ENCODE results near the gene NKAIN1.
A peak's percentile ranks its signal among the peaks of the same experiment; 100 is the strongest.

Gene NKAIN1

GRCh38 chr1:31189696-31190674, 49.7 kb downstream of the NKAIN1 start:
- TF ChIP-seq CEBPB (IDR thresholded peaks at IDR 0.05), result no peak
- no peak for TF ChIP-seq TEAD4 (IDR thresholded peaks at IDR 0.05)
- no peak for TF ChIP-seq NFIC (IDR thresholded peaks at IDR 0.05)
- TF ChIP-seq CREB1 (IDR thresholded peaks at IDR 0.05; ENCODE audit: low read depth), result no peak
- TF ChIP-seq, protein P1, sequence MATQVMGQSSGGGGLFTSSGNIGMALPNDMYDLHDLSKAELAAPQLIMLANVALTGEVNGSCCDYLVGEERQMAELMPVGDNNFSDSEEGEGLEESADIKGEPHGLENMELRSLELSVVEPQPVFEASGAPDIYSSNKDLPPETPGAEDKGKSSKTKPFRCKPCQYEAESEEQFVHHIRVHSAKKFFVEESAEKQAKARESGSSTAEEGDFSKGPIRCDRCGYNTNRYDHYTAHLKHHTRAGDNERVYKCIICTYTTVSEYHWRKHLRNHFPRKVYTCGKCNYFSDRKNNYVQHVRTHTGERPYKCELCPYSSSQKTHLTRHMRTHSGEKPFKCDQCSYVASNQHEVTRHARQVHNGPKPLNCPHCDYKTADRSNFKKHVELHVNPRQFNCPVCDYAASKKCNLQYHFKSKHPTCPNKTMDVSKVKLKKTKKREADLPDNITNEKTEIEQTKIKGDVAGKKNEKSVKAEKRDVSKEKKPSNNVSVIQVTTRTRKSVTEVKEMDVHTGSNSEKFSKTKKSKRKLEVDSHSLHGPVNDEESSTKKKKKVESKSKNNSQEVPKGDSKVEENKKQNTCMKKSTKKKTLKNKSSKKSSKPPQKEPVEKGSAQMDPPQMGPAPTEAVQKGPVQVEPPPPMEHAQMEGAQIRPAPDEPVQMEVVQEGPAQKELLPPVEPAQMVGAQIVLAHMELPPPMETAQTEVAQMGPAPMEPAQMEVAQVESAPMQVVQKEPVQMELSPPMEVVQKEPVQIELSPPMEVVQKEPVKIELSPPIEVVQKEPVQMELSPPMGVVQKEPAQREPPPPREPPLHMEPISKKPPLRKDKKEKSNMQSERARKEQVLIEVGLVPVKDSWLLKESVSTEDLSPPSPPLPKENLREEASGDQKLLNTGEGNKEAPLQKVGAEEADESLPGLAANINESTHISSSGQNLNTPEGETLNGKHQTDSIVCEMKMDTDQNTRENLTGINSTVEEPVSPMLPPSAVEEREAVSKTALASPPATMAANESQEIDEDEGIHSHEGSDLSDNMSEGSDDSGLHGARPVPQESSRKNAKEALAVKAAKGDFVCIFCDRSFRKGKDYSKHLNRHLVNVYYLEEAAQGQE (IDR thresholded peaks at IDR 0.05; ENCODE audit: low read depth), result no peak
- no peak for TF ChIP-seq ZBTB7A (IDR thresholded peaks at IDR 0.05; ENCODE audit: low read depth)
- no peak for TF ChIP-seq RAD21 (IDR thresholded peaks at IDR 0.05; ENCODE audit: low read depth)
- no peak for TF ChIP-seq TCF12 (IDR thresholded peaks at IDR 0.05; ENCODE audit: low read depth)
- TF ChIP-seq EGR1 (IDR thresholded peaks at IDR 0.05), result no peak
- no peak for TF ChIP-seq EP300 (IDR thresholded peaks at IDR 0.05; ENCODE audit: borderline replicate concordance)
- TF ChIP-seq FOXM1 (IDR thresholded peaks at IDR 0.05; ENCODE audit: borderline replicate concordance, low read depth), result no peak

DNA sequence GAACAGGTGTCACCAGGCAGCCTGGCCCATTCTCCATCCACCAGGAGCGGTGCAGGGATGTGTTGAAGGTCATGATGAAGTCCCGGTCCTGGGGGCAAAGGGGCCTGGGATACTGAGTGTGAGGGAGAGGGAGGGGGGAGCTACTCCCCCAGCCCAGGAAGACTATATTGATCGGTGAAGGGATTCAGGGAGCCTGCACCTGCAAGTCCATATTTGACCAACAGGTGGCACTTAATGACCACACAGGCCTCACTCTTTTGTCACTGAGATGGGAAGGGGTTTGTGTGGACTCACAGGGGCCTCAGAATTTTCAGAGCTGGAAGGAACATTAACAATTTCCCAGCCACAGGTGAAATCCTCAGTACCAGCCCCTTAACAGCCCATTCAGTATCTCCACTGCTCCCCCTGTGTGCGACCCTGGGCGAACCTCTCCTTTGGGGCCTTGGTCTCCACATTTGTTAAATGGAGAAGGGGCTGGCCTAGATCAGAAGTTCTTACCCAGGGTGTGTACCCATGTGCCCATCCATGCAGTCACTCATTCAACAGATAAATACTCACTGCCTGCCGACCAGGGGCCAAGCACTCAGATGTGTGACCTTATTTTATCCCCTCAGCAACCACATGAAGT, 55.6 kb downstream of the NKAIN1 start:
- TF ChIP-seq RAD21 (IDR thresholded peaks at IDR 0.05; ENCODE audit: low read depth) (peak; percentile 95), CREB1 (IDR thresholded peaks at IDR 0.05; ENCODE audit: low read depth) (no peak)

GRCh38 chr1:31183126-31183525, 56.6 kb downstream of the NKAIN1 start:
- TF ChIP-seq TAF1 (IDR thresholded peaks at IDR 0.05; ENCODE audit: low read depth) (no peak), CEBPB (IDR thresholded peaks at IDR 0.05) (no peak), TCF12 (IDR thresholded peaks at IDR 0.05; ENCODE audit: low read depth) (no peak), MAX (IDR thresholded peaks at IDR 0.05) (no peak), FOXM1 (IDR thresholded peaks at IDR 0.05; ENCODE audit: borderline replicate concordance, low read depth) (no peak), TEAD4 (IDR thresholded peaks at IDR 0.05) (no peak), NFIC (IDR thresholded peaks at IDR 0.05) (no peak), YY1 (IDR thresholded peaks at IDR 0.05; ENCODE audit: low read depth) (no peak), RAD21 (IDR thresholded peaks at IDR 0.05; ENCODE audit: low read depth) (no peak), CREB1 (IDR thresholded peaks at IDR 0.05; ENCODE audit: low read depth) (no peak), ZBTB7A (IDR thresholded peaks at IDR 0.05; ENCODE audit: low read depth) (no peak), EGR1 (IDR thresholded peaks at IDR 0.05) (no peak), EP300 (IDR thresholded peaks at IDR 0.05; ENCODE audit: borderline replicate concordance) (no peak)
- TF ChIP-seq, protein P2, sequence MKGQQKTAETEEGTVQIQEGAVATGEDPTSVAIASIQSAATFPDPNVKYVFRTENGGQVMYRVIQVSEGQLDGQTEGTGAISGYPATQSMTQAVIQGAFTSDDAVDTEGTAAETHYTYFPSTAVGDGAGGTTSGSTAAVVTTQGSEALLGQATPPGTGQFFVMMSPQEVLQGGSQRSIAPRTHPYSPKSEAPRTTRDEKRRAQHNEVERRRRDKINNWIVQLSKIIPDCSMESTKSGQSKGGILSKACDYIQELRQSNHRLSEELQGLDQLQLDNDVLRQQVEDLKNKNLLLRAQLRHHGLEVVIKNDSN (IDR thresholded peaks at IDR 0.05), result no peak
- TF ChIP-seq, protein P1 (IDR thresholded peaks at IDR 0.05; ENCODE audit: low read depth), result no peak

DNA sequence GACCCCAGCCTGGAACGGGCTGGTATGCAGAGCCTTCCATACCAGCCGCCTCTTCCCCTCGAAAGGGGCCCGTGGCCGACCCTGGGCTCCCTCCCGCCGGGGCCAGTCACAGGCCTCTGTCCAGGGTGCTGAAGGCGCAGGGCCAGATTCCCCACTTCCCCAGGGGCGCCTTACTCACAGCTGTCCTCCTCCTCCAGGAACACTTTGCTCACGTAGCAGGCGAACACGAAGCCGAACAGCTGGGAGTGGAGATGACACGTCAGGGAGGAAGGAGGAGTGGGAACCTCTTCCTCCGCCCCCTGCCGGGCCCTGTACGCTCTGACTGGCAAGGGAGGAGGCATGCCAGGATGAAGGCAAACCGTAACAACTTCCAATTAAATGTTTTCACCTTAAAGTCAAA, 57.3 kb downstream of the NKAIN1 start:
- no peak; the same call in 1 of the 2 replicates for TF ChIP-seq NFIC (IDR thresholded peaks at IDR 0.05)
- TF ChIP-seq EGR1 (IDR thresholded peaks at IDR 0.05), result no peak
- TF ChIP-seq TEAD4 (IDR thresholded peaks at IDR 0.05), result peak; percentile 29; the same call in 1 of the 2 replicates
- peak; percentile 58; the same call in 1 of the 2 replicates for TF ChIP-seq MAX (IDR thresholded peaks at IDR 0.05)
- TF ChIP-seq, protein P1 (IDR thresholded peaks at IDR 0.05; ENCODE audit: low read depth), result peak; percentile 99
- TF ChIP-seq, protein P2 (IDR thresholded peaks at IDR 0.05), result 0 out of 2 replicates have a peak, but pooled peaks have one; percentile 10
- peak; percentile 87 for TF ChIP-seq ZBTB7A (IDR thresholded peaks at IDR 0.05; ENCODE audit: low read depth)

All from Ishikawa (cell line).